Measurements from ENCODE around the gene TCF4. TPM values are rescaled to one million over a fixed set of nuclear protein-coding genes. Genes with fewer than 3 reads are reported as not detected.
A peak's percentile ranks its signal among the peaks of the same experiment; 100 is the strongest.

The TCF4 gene
- total and polyA plus RNA-seq, 2 donors (not counting 3 experiments of a cell fraction or from before 2014, with no cell fraction given): 183 to 390 TPM

DNA sequence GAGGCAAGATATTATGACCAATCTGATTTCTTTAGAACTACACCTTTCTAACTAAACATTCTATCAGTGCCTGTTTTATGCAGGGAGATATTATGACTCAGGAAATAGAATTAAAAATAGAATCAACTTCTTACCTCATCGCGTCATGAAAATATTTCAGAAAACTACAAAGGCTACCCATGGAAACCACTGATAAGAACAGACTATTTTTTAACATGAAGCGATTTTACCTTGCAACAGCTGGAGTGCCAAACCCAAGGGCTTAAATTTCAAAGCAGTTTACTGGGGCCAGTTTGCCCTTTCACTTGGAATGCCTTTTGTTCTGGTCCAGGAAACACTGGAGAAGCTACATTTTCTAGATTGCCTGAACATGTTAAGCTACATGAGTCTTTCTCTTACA, 323.9 kb downstream of the TCF4 start:
- FAIRE-seq: peak; percentile 77
- peaks cover 50% of the 10 kb centered on the region for H3K4me1 ChIP-seq (ENCODE audit: control insufficient read depth, extremely low read depth, insufficient read depth, low read length)
- peak overlapping the region; percentile 60 for H3K9ac ChIP-seq (replicated peaks; ENCODE audit: extremely low read depth, insufficient read depth, low read length)
- no TSS peak for BruUV-seq (replicated peaks)
- DNase-seq (ENCODE audit: low read depth, low spot score): peak; percentile 71
- no peaks in the 10 kb centered on the region for H3K79me2 ChIP-seq (ENCODE audit: control insufficient read depth, insufficient read depth, low read length)
- no peaks in the 10 kb centered on the region for H4K20me1 ChIP-seq (replicated peaks; ENCODE audit: control insufficient read depth, extremely low read depth, insufficient read depth, low read length)
- dilution Hi-C loops (cut with MboI; ENCODE audit: extremely low pct_ligation_motif_present, low sequenced_read_pairs): no loop called here
- H2AFZ ChIP-seq (ENCODE audit: low read depth, low read length): no peak overlapping the region
- POLR2A ChIA-PET: interaction anchor here (0.6 kb wide), 1 partner anchor 163 kb away, joined by 3 read pairs; no protein-coding TSS in a partner anchor
- CTCF ChIA-PET: interaction anchor here (1.0 to 1.6 kb wide), 3 partner anchors 12 to 30 kb away, joined by 3 to 5 read pairs (median 4); no protein-coding TSS in a partner anchor
- intact Hi-C loops (cut with micrococcal nuclease): loop anchor here (1.0 to 10.0 kb wide), 4 partner anchors 13 to 761 kb away; partner anchors contain the start of gene TCF4
- H3K27ac ChIP-seq (ENCODE audit: insufficient read depth, low read depth, low read length): peak overlapping the region; percentile 73
- H3K4me3 ChIP-seq (replicated peaks in 1 of 3; ENCODE audit: insufficient read depth in 1 of 3, low read depth in 1 of 3, low read length in 3 of 3): no peak overlapping the region
- H3K9me3 ChIP-seq (replicated peaks; ENCODE audit: control insufficient read depth, insufficient read depth, low read length): no peaks in the 10 kb centered on the region
- H3K9me1 ChIP-seq (replicated peaks; ENCODE audit: control insufficient read depth, extremely low read depth, insufficient read depth, low read length): no peaks in the 10 kb centered on the region
- H3K4me2 ChIP-seq (ENCODE audit: insufficient read depth, low read length): peak overlapping the region; percentile 62
- peaks cover 20 to 21% of the 10 kb centered on the region in 2 experiments for H3K36me3 ChIP-seq (ENCODE audit: control insufficient read depth in 2 of 2, extremely low read depth in 1 of 2, insufficient read depth in 2 of 2, low read length in 2 of 2)
- no peak for TF ChIP-seq MYC (IDR thresholded peaks at IDR 0.05; ENCODE audit: low read depth, low read length)
- peak; percentile 66 for TF ChIP-seq JUN (IDR thresholded peaks at IDR 0.05; ENCODE audit: borderline replicate concordance, insufficient read depth, insufficient read length, low read depth)
- no peak for TF ChIP-seq FOS (IDR thresholded peaks at IDR 0.05; ENCODE audit: borderline replicate concordance, insufficient read depth, low read length)
- no peak for TF ChIP-seq EZH2 (IDR thresholded peaks at IDR 0.05; ENCODE audit: borderline replicate concordance, low read depth, low read length, severe bottlenecking)
- TF ChIP-seq, protein P1, sequence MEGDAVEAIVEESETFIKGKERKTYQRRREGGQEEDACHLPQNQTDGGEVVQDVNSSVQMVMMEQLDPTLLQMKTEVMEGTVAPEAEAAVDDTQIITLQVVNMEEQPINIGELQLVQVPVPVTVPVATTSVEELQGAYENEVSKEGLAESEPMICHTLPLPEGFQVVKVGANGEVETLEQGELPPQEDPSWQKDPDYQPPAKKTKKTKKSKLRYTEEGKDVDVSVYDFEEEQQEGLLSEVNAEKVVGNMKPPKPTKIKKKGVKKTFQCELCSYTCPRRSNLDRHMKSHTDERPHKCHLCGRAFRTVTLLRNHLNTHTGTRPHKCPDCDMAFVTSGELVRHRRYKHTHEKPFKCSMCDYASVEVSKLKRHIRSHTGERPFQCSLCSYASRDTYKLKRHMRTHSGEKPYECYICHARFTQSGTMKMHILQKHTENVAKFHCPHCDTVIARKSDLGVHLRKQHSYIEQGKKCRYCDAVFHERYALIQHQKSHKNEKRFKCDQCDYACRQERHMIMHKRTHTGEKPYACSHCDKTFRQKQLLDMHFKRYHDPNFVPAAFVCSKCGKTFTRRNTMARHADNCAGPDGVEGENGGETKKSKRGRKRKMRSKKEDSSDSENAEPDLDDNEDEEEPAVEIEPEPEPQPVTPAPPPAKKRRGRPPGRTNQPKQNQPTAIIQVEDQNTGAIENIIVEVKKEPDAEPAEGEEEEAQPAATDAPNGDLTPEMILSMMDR (IDR thresholded peaks at IDR 0.05; ENCODE audit: extremely low read depth in 1 of 2, insufficient read depth in 1 of 2, low read depth in 1 of 2, low read length in 2 of 2): no peak
- no peak for TF ChIP-seq POLR2AphosphoS5 (IDR thresholded peaks at IDR 0.05; ENCODE audit: insufficient read depth, low read depth, low read length)
- TF ChIP-seq GATA2 (IDR thresholded peaks at IDR 0.05; ENCODE audit: insufficient read depth, insufficient read length, low read depth, low read length): no peak
- H3K27me3 ChIP-seq (ENCODE audit: control insufficient read depth in 2 of 2, insufficient read depth in 2 of 2, low read length in 2 of 2): no peaks in the 10 kb centered on the region
